Astrocyte (in vitro differentiated cells and primary cell): Measurements from ENCODE around the gene KRT75. TPM values are rescaled to one million over a fixed set of nuclear protein-coding genes. Genes with fewer than 3 reads are reported as not detected.

ENCODE experiments used
- DNase-seq: peaks from one replicate; pipeline ENCODE4 v3.0.0-alpha.2; 2010; ENCODE audit warnings: low read depth
- FAIRE-seq: peaks from 2 replicates; lab custom pipeline; 2011; peaks lifted over from hg19 to GRCh38; lab: Jason Lieb, UNC
- H2AFZ ChIP-seq: 2 replicates; pipeline ENCODE4 v1.6.0; 2012; ENCODE audit warnings: low read depth, low read length, inconsistent platforms
- H3K27ac ChIP-seq: 2 replicates; pipeline ENCODE4 v1.5.1; 2011; ENCODE audit warnings: low read depth, low read length, inconsistent platforms
- H3K27me3 ChIP-seq: 2 replicates; pipeline ENCODE4 v1.6.0; 2011; ENCODE audit warnings: low read length, inconsistent platforms; ENCODE audit not compliant: insufficient read depth
- H3K36me3 ChIP-seq: 2 replicates; pipeline ENCODE4 v1.5.1; 2011; ENCODE audit warnings: low read length, inconsistent platforms; ENCODE audit not compliant: insufficient read depth
- H3K4me1 ChIP-seq: 2 replicates; pipeline ENCODE4 v1.5.1; 2011; ENCODE audit warnings: low read length, inconsistent platforms; ENCODE audit not compliant: insufficient read depth
- H3K4me2 ChIP-seq: 2 replicates; pipeline ENCODE4 v1.6.0; 2012; ENCODE audit warnings: low read length, inconsistent platforms
- H3K4me3 ChIP-seq: 2 replicates; pipeline ENCODE4 v1.5.1; 2011; ENCODE audit warnings: low read depth, mild to moderate bottlenecking, low read length, inconsistent platforms; ENCODE audit not compliant: insufficient read depth
- H3K79me2 ChIP-seq: 2 replicates; pipeline ENCODE4 v1.6.0; 2012; ENCODE audit warnings: mild to moderate bottlenecking, low read length, inconsistent platforms; ENCODE audit not compliant: insufficient read depth
- H3K9ac ChIP-seq: 2 replicates; pipeline ENCODE4 v1.6.0; 2012; ENCODE audit warnings: mild to moderate bottlenecking, low read length, inconsistent platforms
- H3K9me3 ChIP-seq: 2 replicates; pipeline ENCODE4 v1.5.1; 2012; ENCODE audit warnings: low read depth, mild to moderate bottlenecking, low read length, inconsistent platforms; ENCODE audit not compliant: insufficient read depth
- H4K20me1 ChIP-seq: 2 replicates; pipeline ENCODE4 v1.6.0; 2012; ENCODE audit warnings: low read length, inconsistent platforms; ENCODE audit not compliant: insufficient read depth
- H3K27ac Mint-ChIP-seq: one replicate; pipeline ENCODE4 v1.8.0; 2021; ENCODE audit warnings: mild to moderate bottlenecking, mixed read lengths; ENCODE audit not compliant: unreplicated experiment
- H3K27me3 Mint-ChIP-seq: one replicate; pipeline ENCODE4 v1.8.0; 2021; ENCODE audit warnings: low read depth, mixed read lengths; ENCODE audit not compliant: unreplicated experiment
- H3K36me3 Mint-ChIP-seq: one replicate; pipeline ENCODE4 v1.8.0; 2021; ENCODE audit warnings: low read depth, mixed read lengths; ENCODE audit not compliant: unreplicated experiment
- H3K4me1 Mint-ChIP-seq: one replicate; pipeline ENCODE4 v1.8.0; 2021; ENCODE audit warnings: low read depth, mixed read lengths; ENCODE audit not compliant: unreplicated experiment
- H3K4me3 Mint-ChIP-seq: one replicate; pipeline ENCODE4 v1.8.0; 2021; ENCODE audit warnings: mild to moderate bottlenecking, moderate library complexity, mixed read lengths; ENCODE audit not compliant: unreplicated experiment
- H3K9me3 Mint-ChIP-seq: one replicate; pipeline ENCODE4 v1.8.0; 2021; ENCODE audit warnings: mild to moderate bottlenecking, mixed read lengths; ENCODE audit not compliant: unreplicated experiment
- CTCF ChIP-seq: IDR thresholded peaks from 2 replicates; pipeline ENCODE4 v1.5.1; 2011; ENCODE audit warnings: low read depth, mild to moderate bottlenecking, inconsistent platforms, low read length, moderate library complexity; ENCODE audit not compliant: insufficient read depth
- EZH2 ChIP-seq: IDR thresholded peaks from 2 replicates; pipeline ENCODE4 v1.6.1; 2012; ENCODE audit warnings: mild to moderate bottlenecking, low read length, inconsistent platforms; ENCODE audit not compliant: insufficient read depth
- total RNA-seq: library from RNA; stranded (reverse); gene quantifications from 2 replicates; pipeline ENCODE4 v1.2.1, GENCODE V29; 2021

The KRT75 gene
- total RNA-seq, 1 donor from 2014 or later, result not detected

GRCh38 chr12:52401926-52402325 lies 32.2 kb downstream of the KRT75 start:
- H3K4me1 ChIP-seq, result no peaks in the 10 kb centered on the region
- no peak overlapping the region for H3K4me3 ChIP-seq
- peaks cover 3% of the 10 kb centered on the region for H3K9me3 Mint-ChIP-seq
- H3K4me3 Mint-ChIP-seq, result no peak overlapping the region
- DNase-seq (no peak), FAIRE-seq (no peak)
- no peaks in the 10 kb centered on the region for H3K4me1 Mint-ChIP-seq
- H3K4me2 ChIP-seq, result no peak overlapping the region
- H3K36me3 Mint-ChIP-seq, result no peaks in the 10 kb centered on the region
- no peak overlapping the region for H3K9ac ChIP-seq
- H3K36me3 ChIP-seq, result no peaks in the 10 kb centered on the region
- TF ChIP-seq CTCF (no peak), EZH2 (no peak)
- no peak overlapping the region for H2AFZ ChIP-seq
- H3K27ac Mint-ChIP-seq, result no peak overlapping the region
- no peaks in the 10 kb centered on the region for H3K79me2 ChIP-seq
- peaks cover 13% of the 10 kb centered on the region for H3K27me3 ChIP-seq
- H3K27me3 Mint-ChIP-seq, result peaks cover 83% of the 10 kb centered on the region
- no peaks in the 10 kb centered on the region for H4K20me1 ChIP-seq
- no peaks in the 10 kb centered on the region for H3K9me3 ChIP-seq
- H3K27ac ChIP-seq, result no peak overlapping the region

- Mint-ChIP-seq H3K27ac (no peak overlapping the region), H3K9me3 (peaks cover 3% of the 10 kb centered on the region), H3K4me1 (no peaks in the 10 kb centered on the region), H3K27me3 (peaks cover 83% of the 10 kb centered on the region), H3K36me3 (no peaks in the 10 kb centered on the region), H3K4me3 (no peak overlapping the region)
- DNase-seq (no peak), FAIRE-seq (no peak)
- Histone ChIP-seq H3K79me2 (no peaks in the 10 kb centered on the region), H3K4me1 (no peaks in the 10 kb centered on the region), H3K4me2 (no peak overlapping the region), H4K20me1 (no peaks in the 10 kb centered on the region), H3K9ac (no peak overlapping the region), H3K4me3 (no peak overlapping the region), H3K36me3 (no peaks in the 10 kb centered on the region), H2AFZ (no peak overlapping the region), H3K9me3 (no peaks in the 10 kb centered on the region), H3K27ac (no peak overlapping the region), H3K27me3 (peaks cover 13% of the 10 kb centered on the region)
- TF ChIP-seq EZH2 (no peak), CTCF (no peak)
Observed at GRCh38 chr12:52401526-52401925, 32.6 kb downstream of the KRT75 start.

GRCh38 chr12:52400906-52401305 lies 33.3 kb downstream of the KRT75 start:
- Histone ChIP-seq H4K20me1 (no peaks in the 10 kb centered on the region), H3K9ac (no peak overlapping the region), H3K27ac (no peak overlapping the region), H3K4me2 (no peak overlapping the region), H3K79me2 (no peaks in the 10 kb centered on the region), H3K9me3 (no peaks in the 10 kb centered on the region), H3K4me3 (no peak overlapping the region), H3K27me3 (peaks cover 13% of the 10 kb centered on the region), H3K36me3 (no peaks in the 10 kb centered on the region), H3K4me1 (no peaks in the 10 kb centered on the region), H2AFZ (no peak overlapping the region)
- FAIRE-seq (no peak), DNase-seq (no peak)
- H3K36me3 Mint-ChIP-seq, result no peaks in the 10 kb centered on the region
- H3K4me3 Mint-ChIP-seq, result no peak overlapping the region
- TF ChIP-seq EZH2 (no peak), CTCF (no peak)
- H3K27me3 Mint-ChIP-seq, result peaks cover 85% of the 10 kb centered on the region
- no peak overlapping the region for H3K27ac Mint-ChIP-seq
- H3K4me1 Mint-ChIP-seq, result no peaks in the 10 kb centered on the region
- H3K9me3 Mint-ChIP-seq, result no peaks in the 10 kb centered on the region
